ENCODE measurements around the gene EEPD1.

EEPD1 gene

GRCh38 chr7:36157527-36158320 lies 4.7 kb downstream of the EEPD1 start:
- no peak for DNase-seq

- no peak for DNase-seq
These were observed 5.2 kb downstream of the EEPD1 start for GRCh38 chr7:36158321-36158605.

GRCh38 chr7:36159618-36160017 lies 6.6 kb downstream of the EEPD1 start:
- no peak for DNase-seq

- no peak for DNase-seq
These were observed 7.3 kb downstream of the EEPD1 start for GRCh38 chr7:36160313-36160712.

GRCh38 chr7:36161996-36162395 lies 8.9 kb downstream of the EEPD1 start:
- no peak for DNase-seq

GRCh38 chr7:36165059-36165458 lies 12.0 kb downstream of the EEPD1 start:
- no peak for DNase-seq

- DNase-seq: no peak
These were observed 12.7 kb downstream of the EEPD1 start for GRCh38 chr7:36165802-36166201.

GRCh38 chr7:36167403-36168050 lies 14.5 kb downstream of the EEPD1 start:
- no peak for DNase-seq

- no peak for DNase-seq
These were observed 18.4 kb downstream of the EEPD1 start for GRCh38 chr7:36171503-36171902.

- no peak for DNase-seq
These were observed 22.8 kb downstream of the EEPD1 start for GRCh38 chr7:36175886-36176285.

- DNase-seq: no peak
These were observed 23.6 kb downstream of the EEPD1 start for GRCh38 chr7:36176697-36177096.

- DNase-seq: no peak
These were observed 27.1 kb downstream of the EEPD1 start for GRCh38 chr7:36180121-36180520.

GRCh38 chr7:36181668-36182067 lies 28.6 kb downstream of the EEPD1 start:
- DNase-seq: no peak

GRCh38 chr7:36182854-36183604 lies 30.0 kb downstream of the EEPD1 start:
- DNase-seq: no peak

- no peak for DNase-seq
These were observed 32.0 kb downstream of the EEPD1 start for GRCh38 chr7:36185092-36185491.

GRCh38 chr7:36185756-36186155 lies 32.7 kb downstream of the EEPD1 start:
- DNase-seq: no peak

- DNase-seq: no peak
These were observed 33.5 kb downstream of the EEPD1 start for GRCh38 chr7:36186359-36187121.

GRCh38 chr7:36188266-36188665 lies 35.2 kb downstream of the EEPD1 start:
- peak; percentile 32 for DNase-seq

- no peak for DNase-seq
These were observed 35.9 kb downstream of the EEPD1 start for GRCh38 chr7:36188906-36189305.

GRCh38 chr7:36190447-36191291 lies 37.6 kb downstream of the EEPD1 start:
- no peak for DNase-seq

GRCh38 chr7:36191292-36191920 lies 38.4 kb downstream of the EEPD1 start:
- no peak for DNase-seq

All from eye (tissue), 1 donor.